Mammary epithelial cell (primary cell): Measurements from ENCODE around the gene WSCD2.

Experiments
- EZH2 ChIP-seq: IDR thresholded peaks from 2 replicates; pipeline ENCODE4 v1.6.1; 2012; ENCODE audit warnings: low read length, inconsistent platforms, borderline replicate concordance
- TF ChIP-seq, protein P1 (sequence below), 2 donors: IDR thresholded peaks in 1 of 2; conservative IDR thresholded peaks in 1 of 2; 2 replicates each; pipeline ENCODE4 v1.5.1; 2011 to 2012; ENCODE audit warnings: inconsistent platforms in 2 of 2, low read length in 2 of 2, mild to moderate bottlenecking in 2 of 2, control low read depth in 1 of 2, low read depth in 1 of 2; ENCODE audit not compliant: insufficient read depth in 1 of 2; ENCODE audit errors: extremely low read depth in 1 of 2

DNA sequence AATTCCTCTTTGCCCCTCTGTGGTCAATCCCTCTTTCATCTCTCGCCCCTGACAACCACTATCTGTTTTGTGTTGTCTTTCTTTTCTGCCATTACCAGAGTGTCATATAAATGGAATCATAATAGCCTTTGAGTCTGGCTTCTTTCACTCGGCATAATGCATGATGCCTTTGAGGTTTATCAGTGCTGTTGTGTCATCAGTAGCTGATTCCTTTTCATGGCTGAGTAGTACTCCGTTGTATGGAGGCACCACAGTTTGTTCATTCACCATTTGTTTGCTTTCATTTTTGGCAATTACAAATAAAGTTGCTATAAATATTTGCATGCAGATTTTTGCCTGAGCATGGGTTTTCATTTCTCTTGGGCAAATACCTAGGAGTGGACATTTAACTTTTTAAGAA is 47.2 kb downstream of the WSCD2 start:
- TF ChIP-seq, protein P1, sequence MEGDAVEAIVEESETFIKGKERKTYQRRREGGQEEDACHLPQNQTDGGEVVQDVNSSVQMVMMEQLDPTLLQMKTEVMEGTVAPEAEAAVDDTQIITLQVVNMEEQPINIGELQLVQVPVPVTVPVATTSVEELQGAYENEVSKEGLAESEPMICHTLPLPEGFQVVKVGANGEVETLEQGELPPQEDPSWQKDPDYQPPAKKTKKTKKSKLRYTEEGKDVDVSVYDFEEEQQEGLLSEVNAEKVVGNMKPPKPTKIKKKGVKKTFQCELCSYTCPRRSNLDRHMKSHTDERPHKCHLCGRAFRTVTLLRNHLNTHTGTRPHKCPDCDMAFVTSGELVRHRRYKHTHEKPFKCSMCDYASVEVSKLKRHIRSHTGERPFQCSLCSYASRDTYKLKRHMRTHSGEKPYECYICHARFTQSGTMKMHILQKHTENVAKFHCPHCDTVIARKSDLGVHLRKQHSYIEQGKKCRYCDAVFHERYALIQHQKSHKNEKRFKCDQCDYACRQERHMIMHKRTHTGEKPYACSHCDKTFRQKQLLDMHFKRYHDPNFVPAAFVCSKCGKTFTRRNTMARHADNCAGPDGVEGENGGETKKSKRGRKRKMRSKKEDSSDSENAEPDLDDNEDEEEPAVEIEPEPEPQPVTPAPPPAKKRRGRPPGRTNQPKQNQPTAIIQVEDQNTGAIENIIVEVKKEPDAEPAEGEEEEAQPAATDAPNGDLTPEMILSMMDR (conservative IDR thresholded peaks at IDR 0.05 in 1 of 2, IDR thresholded peaks at IDR 0.05 in 1 of 2; ENCODE audit: extremely low read depth in 1 of 2, insufficient read depth in 1 of 2, low read depth in 1 of 2, low read length in 2 of 2), result no peak
- TF ChIP-seq EZH2, result no peak
